GM12878 (cell line): ENCODE results near the gene ROR2. TPM values are rescaled to one million over a fixed set of nuclear protein-coding genes. Genes with fewer than 3 reads are reported as not detected.

ENCODE experiments used
- ATAC-seq: fragments of 200-7000 bp; cut with Tn5 transposase; 3 replicates; pipeline ENCODE4 v1.9.1; 2020; ENCODE audit warnings: mild to moderate bottlenecking, moderate library complexity
- BruUV-seq: library from RNA; stranded (reverse); fragments of 400-500 nt; replicated peaks from 2 replicates; lab custom pipeline; 2021; lab: Mats Ljungman, UMichigan
- CTCF ChIA-PET: fragments of 300-600 bp; sonication (Branson Sonifier 250); formaldehyde crosslinking; extraction: SDS; loops from one replicate; lab custom pipeline; 2021; ENCODE audit warnings: inconsistent platforms; lab: Yijun Ruan, JAX
- POLR2A ChIA-PET: fragments of 350-600 bp; formaldehyde crosslinking; extraction: SDS; loops from one replicate; lab custom pipeline; 2021; ENCODE audit warnings: inconsistent platforms; lab: Charles Lee
- RAD21 ChIA-PET: fragments of 300-600 bp; sonication (Branson Sonifier 250); formaldehyde crosslinking; loops from one replicate; lab custom pipeline; 2023; ENCODE audit warnings: antibody characterized with exemption; ENCODE audit not compliant: unreplicated experiment; lab: Charles Lee
- SMC1A ChIA-PET: fragments of 300-600 bp; sonication (Branson Sonifier 250); formaldehyde crosslinking; loops from one replicate; lab custom pipeline; 2023; ENCODE audit not compliant: unreplicated experiment, uncharacterized antibody; lab: Charles Lee
- DNase-seq: peaks from one replicate; pipeline ENCODE4 v3.0.0-alpha.2; 2011; ENCODE audit warnings: low read depth, low spot score
- FAIRE-seq: peaks from 3 replicates; lab custom pipeline; 2011; peaks lifted over from hg19 to GRCh38; lab: Jason Lieb, UNC
- H2AFZ ChIP-seq: 2 replicates; pipeline ENCODE4 v1.6.0; 2011; ENCODE audit warnings: low read depth, low read length, control low read depth; ENCODE audit not compliant: control insufficient read depth
- H3K27ac ChIP-seq: 2 replicates; pipeline ENCODE4 v1.5.1; 2011; ENCODE audit warnings: control low read depth; ENCODE audit not compliant: control insufficient read depth, insufficient read depth
- H3K27me3 ChIP-seq, 2 experiments: replicated peaks in 1 of 2; 2 replicates each; pipeline versions ENCODE4 v1.6.0 to v1.6.1; 2011; ENCODE audit warnings: low read length in 1 of 2; ENCODE audit not compliant: control insufficient read depth in 2 of 2, insufficient read depth in 2 of 2
- H3K36me3 ChIP-seq, 2 experiments: 2 replicates each; pipeline ENCODE4 v1.5.1; 2011; ENCODE audit warnings: low read length in 1 of 2; ENCODE audit not compliant: control insufficient read depth in 2 of 2, insufficient read depth in 2 of 2
- H3K4me1 ChIP-seq: 2 replicates; pipeline ENCODE4 v1.6.1; 2011; ENCODE audit warnings: mild to moderate bottlenecking, low read length, moderate library complexity, mixed read lengths; ENCODE audit not compliant: control insufficient read depth, insufficient read depth
- H3K4me2 ChIP-seq: 2 replicates; pipeline ENCODE4 v1.6.0; 2011; ENCODE audit warnings: control low read depth; ENCODE audit not compliant: control insufficient read depth, insufficient read depth
- H3K4me3 ChIP-seq: fragments of 200-600 bp; sonication (generic); 2 replicates; pipeline ENCODE4 v1.5.1; 2016
- H3K79me2 ChIP-seq: 2 replicates; pipeline ENCODE4 v1.6.0; 2011; ENCODE audit warnings: low read length; ENCODE audit not compliant: control insufficient read depth, insufficient read depth
- H3K9ac ChIP-seq: 2 replicates; pipeline ENCODE4 v1.8.0; 2011; ENCODE audit warnings: low read length, control low read depth, mixed read lengths; ENCODE audit not compliant: control insufficient read depth, insufficient read depth
- H3K9me3 ChIP-seq: replicated peaks from 3 replicates; pipeline ENCODE4 v1.5.1; 2011; ENCODE audit warnings: mild to moderate bottlenecking, low read length; ENCODE audit not compliant: control insufficient read depth, insufficient read depth
- H4K20me1 ChIP-seq: 2 replicates; pipeline ENCODE4 v1.6.0; 2011; ENCODE audit not compliant: control insufficient read depth, insufficient read depth
- CREM ChIP-seq: IDR thresholded peaks from 2 replicates; pipeline ENCODE4 v1.6.1; 2014; ENCODE audit warnings: antibody characterized with exemption, low read depth
- CTCF ChIP-seq, 3 experiments: IDR thresholded peaks in 2 of 3; conservative IDR thresholded peaks in 1 of 3; 2 replicates each; pipeline ENCODE4 v1.5.1; 2011; ENCODE audit warnings: low read depth in 3 of 3, low read length in 3 of 3, mild to moderate bottlenecking in 3 of 3, control low read depth in 2 of 3, moderate library complexity in 2 of 3, inconsistent platforms in 1 of 3, mixed read lengths in 1 of 3; ENCODE audit not compliant: control insufficient read depth in 2 of 3, insufficient read depth in 1 of 3; ENCODE audit errors: extremely low read depth in 1 of 3
- EGR1 ChIP-seq, 2 experiments: IDR thresholded peaks; 1 replicate in 1 of 2; 2 replicates in 1 of 2; pipeline ENCODE4 v1.6.1; 2011 to 2012; ENCODE audit warnings: low read depth in 2 of 2, low read length in 2 of 2, borderline replicate concordance in 1 of 2, mild to moderate bottlenecking in 1 of 2, moderate library complexity in 1 of 2
- ESRRA ChIP-seq: IDR thresholded peaks from 2 replicates; pipeline ENCODE4 v1.6.1; 2012; ENCODE audit warnings: mild to moderate bottlenecking, low read length, improper control_type of control experiment
- HCFC1 ChIP-seq: fragments of 150-350 bp; IDR thresholded peaks from 2 replicates; pipeline ENCODE4 v1.6.1; 2014; ENCODE audit warnings: low read length
- SMAD1 ChIP-seq: fragments of 450-650 bp; IDR thresholded peaks from 2 replicates; pipeline ENCODE4 v1.6.1; 2018; ENCODE audit warnings: mild to moderate bottlenecking, low read depth; ENCODE audit not compliant: partially characterized antibody
- SREBF1 ChIP-seq: IDR thresholded peaks from 2 replicates; pipeline ENCODE4 v1.6.1; 2012; ENCODE audit warnings: mild to moderate bottlenecking, low read length
- YBX1 ChIP-seq: fragments of 450-650 bp; IDR thresholded peaks from 2 replicates; pipeline ENCODE4 v1.6.1; 2016; ENCODE audit warnings: antibody characterized with exemption
- ZSCAN29 ChIP-seq: fragments of 450-650 bp; IDR thresholded peaks from 2 replicates; pipeline ENCODE4 v1.6.1; 2017; ENCODE audit warnings: mild to moderate bottlenecking, moderate library complexity
- WGBS: methylation state at CpG from one replicate; pipeline ENCODE4 v1.1.6; 2016; ENCODE audit warnings: low lambda C conversion rate; ENCODE audit not compliant: insufficient replicate concordance, insufficient coverage; ENCODE audit errors: missing lambda C conversion rate; 5-methylcytosine and 5-hydroxymethylcytosine counted together
- in situ Hi-C: fragments of 300-500 bp; cut with MboI; formaldehyde crosslinking; loops from 9 replicates; pipeline ENCODE4 v1.14.3; 2018; ENCODE audit warnings: mixed read lengths
- intact Hi-C: fragments of 100-400 bp; cut with micrococcal nuclease; formaldehyde crosslinking; loops from one replicate; pipeline ENCODE4 v1.14.2; 2022; ENCODE audit not compliant: unreplicated experiment
- polyA plus RNA-seq, 11 experiments: library from polyadenylated mRNA; depleted of rRNA in 4 of 11; unstranded in 6 of 11; stranded (reverse) in 5 of 11; fragments of >200 nt; fragmentation: Nextera tagmentation in 4 of 11; fragmentation: Illumina TruSeq in 1 of 11; extraction: Ambion mirVana in 4 of 11; extraction: Trizol in 1 of 11; gene quantifications; 1 replicate in 1 of 11; 2 replicates in 10 of 11; pipeline versions ENCODE4 v1.2.1 to v1.2.3, GENCODE V29; 2011 to 2016; ENCODE audit warnings: inconsistent platforms in 2 of 11, missing spikeins in 2 of 11, low read depth in 1 of 11
- total RNA-seq, 4 experiments: library from RNA; depleted of rRNA in 3 of 4; stranded (reverse); fragments of >200 nt in 3 of 4; fragmentation: Illumina TruSeq in 1 of 4; extraction: Trizol in 1 of 4; gene quantifications; 2 replicates each; pipeline versions ENCODE4 v1.2.1 to v1.2.3, GENCODE V29; 2013 to 2021

ROR2 gene
- total and polyA plus RNA-seq, 10 of the 15 experiments (the other 5 are each of a cell fraction or from before 2014, with no cell fraction given), result 0.03 to 0.05 TPM; not detected in 8

GRCh38 chr9:91750343-91750742 lies 199.7 kb downstream of the ROR2 start:
- POLR2A ChIA-PET, result no interaction called here
- intact Hi-C loops, result no loop called here
- Histone ChIP-seq H3K27me3 (peaks cover 0 to 4% of the 10 kb centered on the region in 2 experiments; a peak in 2 of 4 replicates), H3K9ac (no peak overlapping the region)
- no peak for ATAC-seq
- no peak for TF ChIP-seq SREBF1
- TF ChIP-seq YBX1, result no peak
- no peak for TF ChIP-seq HCFC1
- no peak for TF ChIP-seq SMAD1
- no peak for TF ChIP-seq ESRRA
- no peak for TF ChIP-seq CREM
- 0 out of 6 replicates have a peak, but pooled peaks of 1 of the 3 experiments have one; percentile 4 for TF ChIP-seq CTCF (IDR thresholded peaks at IDR 0.05 in 2 of 3, conservative IDR thresholded peaks at IDR 0.05 in 1 of 3; ENCODE audit: control insufficient read depth in 2 of 3, extremely low read depth in 1 of 3, insufficient read depth in 1 of 3, low read depth in 3 of 3, low read length in 3 of 3)
- TF ChIP-seq EGR1 (IDR thresholded peaks at IDR 0.05; ENCODE audit: borderline replicate concordance in 1 of 2, low read depth in 2 of 2, low read length in 2 of 2), result no peak
- TF ChIP-seq ZSCAN29, result no peak
- TF ChIP-seq, all 136 proteins: peak for 1
- FAIRE-seq, result no peak
- H3K4me2 ChIP-seq, result no peak overlapping the region
- BruUV-seq, result no TSS peak
- H4K20me1 ChIP-seq, result no peaks in the 10 kb centered on the region
- no peak overlapping the region for H3K4me3 ChIP-seq
- no peaks in the 10 kb centered on the region for H3K4me1 ChIP-seq
- RAD21 ChIA-PET, result no interaction called here
- H2AFZ ChIP-seq, result no peak overlapping the region
- SMC1A ChIA-PET, result no interaction called here
- no peaks in the 10 kb centered on the region for H3K9me3 ChIP-seq
- DNase-seq, result no peak
- in situ Hi-C loops, result no loop called here
- CTCF ChIA-PET, result no interaction called here
- no peaks in the 10 kb centered on the region for H3K79me2 ChIP-seq
- 53% methylated on average over 6 of the region's 6 CpGs for WGBS
- H3K36me3 ChIP-seq, result no peaks in the 10 kb centered on the region
- H3K27ac ChIP-seq, result no peak overlapping the region
